ENCODE results near the gene TTC39C.
A peak's percentile ranks its signal among the peaks of the same experiment; 100 is the strongest.
"Not testable (repeated sequence)": the region's sequence is repeated elsewhere in the genome, so short reads cannot be mapped to it uniquely, and the experiment has no call there.

TTC39C gene

GRCh38 chr18:24018299-24018886 lies 3.8 kb downstream of the TTC39C start:
- DNase-seq, result no peak
- peak; percentile 31 for ATAC-seq

- peak; percentile 82 for ATAC-seq
- peak; percentile 48 for DNase-seq
Observed at GRCh38 chr18:24019641-24020331, 5.2 kb downstream of the TTC39C start.

GRCh38 chr18:24021505-24021904 lies 7.0 kb downstream of the TTC39C start:
- no peak for DNase-seq
- no peak for ATAC-seq

DNA sequence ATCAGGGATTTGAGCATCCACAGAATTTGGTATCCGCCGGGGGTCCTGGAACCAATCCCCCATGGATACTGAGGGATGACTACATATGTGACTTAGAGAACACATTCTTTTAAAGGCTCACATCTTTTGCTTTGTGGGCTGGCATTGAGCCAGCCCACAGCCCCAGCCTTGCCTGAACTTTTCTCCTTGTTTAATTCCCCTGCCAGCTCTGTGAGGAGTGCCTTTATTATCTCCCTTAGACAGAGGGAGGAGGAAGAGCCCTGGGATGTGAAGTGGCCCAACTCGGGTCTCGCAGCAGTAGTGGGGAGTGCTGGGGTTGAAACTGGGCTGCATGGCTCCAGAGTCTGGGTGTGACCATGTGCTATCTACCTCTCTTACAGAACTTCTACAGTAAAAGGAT lies 7.6 kb downstream of the TTC39C start:
- DNase-seq, result no peak
- ATAC-seq, result no peak

- DNase-seq, result no peak
Observed at GRCh38 chr18:24023185-24023814, 8.7 kb downstream of the TTC39C start.

GRCh38 chr18:24024425-24024824 lies 9.9 kb downstream of the TTC39C start:
- DNase-seq (no peak), ATAC-seq (no peak)

More at GRCh38 chr18:24023185-24023814, 8.7 kb downstream of the TTC39C start:
- ATAC-seq, result no peak

DNA sequence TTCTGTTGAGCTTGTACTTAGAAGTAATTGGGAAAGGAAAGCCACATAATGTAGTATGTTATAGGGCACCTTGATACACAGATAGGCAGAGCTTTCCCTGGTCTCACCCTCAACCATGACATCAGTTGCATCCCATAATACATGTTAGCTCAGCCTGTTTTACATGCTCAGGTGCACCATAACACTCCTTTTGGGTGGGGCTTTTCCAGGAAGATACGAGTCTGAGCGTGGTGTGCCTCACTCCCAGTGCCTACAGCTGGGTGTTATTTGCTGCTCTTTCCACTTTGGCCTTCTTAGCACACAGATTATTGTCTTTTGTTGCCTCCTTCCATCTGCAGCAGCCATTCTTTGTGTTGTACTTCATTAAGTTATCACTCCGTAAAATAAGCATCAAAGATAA lies 11.9 kb downstream of the TTC39C start:
- ATAC-seq, result peak; percentile 36

GRCh38 chr18:24027156-24027827 lies 12.7 kb downstream of the TTC39C start:
- DNase-seq (no peak), ATAC-seq (no peak)

More for the DNA sequence above, 11.9 kb downstream of the TTC39C start:
- no peak for DNase-seq

GRCh38 chr18:24028946-24029345 lies 14.4 kb downstream of the TTC39C start:
- not testable (repeated sequence) for ATAC-seq

DNA sequence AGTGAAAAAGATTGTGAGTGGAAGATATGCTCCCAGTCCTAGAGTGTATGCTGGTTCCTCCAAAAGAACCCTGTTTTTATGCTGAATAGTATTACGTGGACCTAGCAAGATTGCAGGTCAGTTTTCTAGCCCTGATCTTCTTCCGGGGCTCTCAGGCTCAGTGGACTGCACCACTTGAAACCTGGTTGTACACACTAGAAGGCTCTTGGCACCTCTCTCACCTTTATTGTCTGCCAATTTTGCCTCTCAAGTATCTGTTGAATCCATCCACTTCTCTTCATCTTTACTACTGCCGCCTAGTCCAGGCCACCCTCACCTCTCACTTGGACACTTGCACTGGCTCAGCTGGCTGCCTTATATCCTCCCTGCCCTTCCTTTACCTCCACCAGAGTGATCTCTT lies 16.8 kb downstream of the TTC39C start:
- no peak for ATAC-seq

More at GRCh38 chr18:24028946-24029345, 14.4 kb downstream of the TTC39C start:
- not testable (repeated sequence) for DNase-seq

GRCh38 chr18:24031916-24032315 lies 17.4 kb downstream of the TTC39C start:
- DNase-seq (no peak), ATAC-seq (no peak)

More for the DNA sequence above, 16.8 kb downstream of the TTC39C start:
- no peak for DNase-seq

- DNase-seq, result no peak
- ATAC-seq, result peak; percentile 23
Observed at GRCh38 chr18:24033641-24034412, 19.3 kb downstream of the TTC39C start.

DNA sequence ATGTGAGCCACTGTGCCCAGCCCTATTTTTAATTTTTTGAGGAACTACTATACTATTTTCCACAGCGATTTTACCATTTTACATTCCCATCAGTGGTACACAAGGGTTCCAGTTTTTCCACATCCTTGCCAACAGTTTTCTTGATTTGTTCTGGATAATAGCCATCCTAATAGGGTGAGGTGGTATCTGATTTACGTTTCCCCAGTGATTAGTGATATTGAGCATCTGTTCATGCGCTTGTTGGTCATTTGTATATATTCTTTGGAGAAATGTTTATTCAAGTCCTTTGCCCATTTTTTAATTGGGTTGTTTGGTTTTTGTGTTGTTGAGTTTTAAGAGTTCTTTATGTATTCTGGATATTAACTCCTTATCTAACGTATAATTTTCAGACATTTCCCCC lies 20.8 kb downstream of the TTC39C start:
- ATAC-seq, result no peak

DNA sequence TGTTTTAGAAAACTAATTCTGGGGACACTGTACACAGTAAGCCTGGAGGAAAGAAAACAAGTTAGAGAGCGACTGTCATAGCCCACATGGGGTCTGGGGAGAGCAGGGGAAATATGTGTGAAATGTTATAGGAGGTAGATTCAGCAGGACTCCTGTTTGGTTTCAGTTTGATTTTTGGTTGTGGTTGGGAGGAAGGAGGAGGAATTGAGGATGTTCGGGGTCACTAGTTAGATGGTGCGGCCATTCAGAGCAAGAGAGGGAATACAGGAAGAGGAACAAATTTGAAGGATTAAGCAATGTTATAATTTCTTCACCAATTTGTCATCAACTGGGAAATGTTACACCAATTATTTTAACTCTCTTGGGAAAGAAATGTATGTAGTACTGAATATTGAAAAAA lies 25.1 kb downstream of the TTC39C start:
- ATAC-seq (no peak), DNase-seq (no peak)

More for the DNA sequence above, 20.8 kb downstream of the TTC39C start:
- no peak for DNase-seq

DNA sequence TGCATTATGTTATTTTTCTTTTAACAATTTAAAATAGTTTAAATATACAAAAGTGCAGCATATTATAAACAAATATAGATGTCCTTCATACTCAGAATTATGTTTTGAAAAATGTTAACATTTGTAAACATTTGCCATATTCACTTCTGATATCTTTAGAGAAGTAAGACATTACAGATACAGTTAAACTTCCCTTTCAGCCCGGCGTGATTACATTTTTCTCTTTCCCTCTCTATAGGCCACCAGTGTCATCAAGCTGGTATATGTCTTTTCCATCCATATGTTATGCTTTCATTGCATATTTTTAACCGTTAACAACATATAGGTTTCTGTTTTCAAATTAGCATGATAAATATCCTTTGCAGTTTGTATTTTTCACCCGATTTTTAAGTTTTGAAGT lies 27.1 kb downstream of the TTC39C start:
- DNase-seq (no peak), ATAC-seq (no peak)

DNA sequence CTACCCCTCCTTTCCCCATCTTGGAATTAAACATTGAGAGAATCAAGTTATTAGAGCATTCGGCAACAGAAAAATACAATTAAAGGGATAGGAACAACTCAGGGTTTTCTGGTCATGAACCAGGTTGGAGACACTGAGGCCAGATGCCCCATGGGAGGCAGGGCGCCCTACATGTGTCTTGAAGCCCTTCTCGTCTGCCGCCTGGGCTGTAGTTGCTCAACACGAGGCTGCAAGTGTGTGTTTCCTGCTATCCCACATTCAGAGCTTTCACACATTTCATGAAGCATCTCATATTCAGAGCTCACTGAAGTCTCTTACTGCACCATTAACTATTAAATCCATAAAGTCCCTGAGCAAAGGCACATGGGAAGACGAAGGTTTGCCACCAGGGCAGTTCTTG lies 28.8 kb downstream of the TTC39C start:
- ATAC-seq (no peak), DNase-seq (no peak)

- DNase-seq (no peak), ATAC-seq (no peak)
Observed at GRCh38 chr18:24048261-24048660, 33.7 kb downstream of the TTC39C start.

- no peak for DNase-seq
Observed at GRCh38 chr18:24049142-24049541, 34.6 kb downstream of the TTC39C start.

DNA sequence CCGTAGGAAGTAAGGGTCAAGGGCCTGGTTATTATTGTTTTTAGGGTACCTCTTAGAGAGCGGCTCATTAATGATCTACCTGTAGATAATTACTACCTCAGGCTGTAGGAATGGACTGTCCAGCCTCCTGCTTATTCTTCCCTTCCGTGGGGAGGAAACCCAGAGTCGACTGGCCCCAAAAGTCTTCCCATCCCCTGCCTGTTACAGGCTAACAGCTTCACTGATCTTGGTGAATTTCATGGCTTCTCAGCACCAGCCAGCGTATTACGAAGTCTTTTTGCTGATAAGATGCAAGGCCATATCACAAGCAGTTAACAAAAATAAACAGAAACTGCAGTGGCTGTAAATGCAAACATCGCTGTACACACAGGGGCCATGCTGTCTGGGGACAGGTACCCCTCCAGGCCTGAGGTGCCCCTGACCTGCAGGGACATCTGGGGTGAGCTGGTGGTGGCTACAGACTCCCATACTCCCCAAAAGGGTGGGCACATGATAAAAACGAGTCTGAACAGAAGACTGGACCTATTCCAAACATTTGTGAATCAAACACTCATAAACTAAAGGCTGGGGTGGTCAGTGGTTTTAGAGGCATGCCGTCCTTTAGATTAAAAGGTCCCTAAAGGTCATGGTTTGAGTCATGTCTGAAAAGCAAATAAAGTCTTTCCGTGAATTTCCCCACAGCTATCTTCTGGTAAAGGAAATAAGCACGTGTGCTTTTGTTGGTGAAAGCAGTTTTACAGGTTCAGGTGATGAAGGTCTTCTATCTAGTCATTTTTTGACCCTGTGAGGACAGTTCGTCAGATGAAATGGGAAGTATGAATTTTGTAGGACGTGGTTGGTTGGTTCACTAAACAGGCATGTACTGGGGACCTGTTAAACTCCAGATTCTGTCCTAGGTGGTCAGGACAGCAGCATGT lies 36.7 kb downstream of the TTC39C start:
- peak; percentile 21 for ATAC-seq
- peak; percentile 23 for DNase-seq

More at GRCh38 chr18:24049142-24049541, 34.6 kb downstream of the TTC39C start:
- no peak for ATAC-seq

DNA sequence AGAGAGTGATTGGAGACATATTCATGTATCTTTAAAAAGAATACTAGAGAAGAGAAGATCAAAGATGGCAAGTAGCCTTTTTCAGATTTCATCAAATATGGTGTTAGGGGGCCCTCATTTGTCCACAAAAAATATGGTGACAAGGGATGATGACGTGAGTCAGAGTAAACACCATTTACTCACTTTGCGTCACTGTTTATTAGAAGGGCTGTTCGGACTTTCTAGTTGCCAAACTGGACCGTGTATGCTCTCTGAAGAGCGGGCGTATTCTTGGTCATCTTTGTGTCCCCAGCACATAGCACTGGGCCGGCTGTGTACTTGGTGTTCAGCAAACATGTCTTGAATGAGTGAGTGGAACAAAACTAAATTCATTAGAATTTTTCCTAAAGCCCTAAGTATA lies 37.5 kb downstream of the TTC39C start:
- DNase-seq (no peak), ATAC-seq (no peak)

DNA sequence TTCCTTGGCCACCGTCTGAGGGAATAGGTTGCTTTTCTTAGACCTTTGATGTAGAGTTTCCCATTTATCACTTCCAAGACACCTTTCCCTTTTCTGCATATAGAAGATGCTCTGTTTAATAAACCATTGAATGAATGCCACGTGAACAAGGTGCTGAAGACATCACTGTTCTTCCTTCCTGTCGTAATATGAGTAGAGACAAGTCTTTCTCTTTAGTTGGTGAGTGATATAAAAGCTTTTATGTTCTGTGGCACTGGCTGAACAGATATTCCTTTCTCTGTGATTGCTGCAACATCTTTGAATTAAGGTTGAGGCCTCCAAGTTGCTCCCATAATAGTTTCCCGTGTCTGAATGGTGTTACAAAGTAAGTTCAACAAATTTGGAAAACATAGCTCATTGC lies 38.7 kb downstream of the TTC39C start:
- no peak for DNase-seq
- ATAC-seq, result no peak
